ENCODE measurements around the gene TMEM119. TPM values are rescaled to one million over a fixed set of nuclear protein-coding genes. Genes with fewer than 3 reads are reported as not detected.
A peak's percentile ranks its signal among the peaks of the same experiment; 100 is the strongest.

Gene TMEM119
- total and polyA plus RNA-seq, 10 of the 15 experiments (the other 5 are each of a cell fraction or from before 2014, with no cell fraction given): 0.11 to 0.44 (median 0.19) TPM; not detected in 5

GRCh38 chr12:108562348-108563135, 35.3 kb downstream of the TMEM119 start, which contains the start of gene ISCU:
TSS of gene ISCU (plus strand) at chr12:108562596. CDS start at chr12:108562623, 27 bp downstream.
- intact Hi-C loops (cut with micrococcal nuclease; ENCODE audit: unreplicated experiment): loop anchor here (1.0 to 5.0 kb wide), 7 partner anchors 22 to 390 kb away; partner anchors contain the start of gene CORO1C
- peak within 1 kb of the TSS; percentile 89 for H3K4me3 ChIP-seq
- H3K27me3 ChIP-seq (replicated peaks in 1 of 2; ENCODE audit: control insufficient read depth in 2 of 2, insufficient read depth in 2 of 2, low read length in 1 of 2): no peaks in the 10 kb centered on the region
- peak; percentile 90 for DNase-seq (ENCODE audit: low read depth, low spot score)
- ChIA-PET CTCF (interaction anchor here (0.6 to 21.5 kb wide), 13 partner anchors 9 to 531 kb away, joined by 3 to 866 read pairs (median 5); partner anchors contain the start of gene SELPLG), RAD21 (ENCODE audit: unreplicated experiment) (interaction anchor here (0.6 to 23.0 kb wide), 12 partner anchors 8 to 388 kb away, joined by 3 to 633 read pairs (median 4); partner anchors contain the start of gene SELPLG), SMC1A (ENCODE audit: uncharacterized antibody, unreplicated experiment) (interaction anchor here (0.6 to 26.5 kb wide), 7 partner anchors 10 to 252 kb away, joined by 3 to 718 read pairs (median 9); partner anchors contain the start of gene SELPLG), POLR2A (interaction anchor here (0.6 to 12.2 kb wide), 15 partner anchors 10 to 129 kb away, joined by 3 to 211 read pairs (median 4); no protein-coding TSS in a partner anchor)
- H3K79me2 ChIP-seq (ENCODE audit: control insufficient read depth, insufficient read depth, low read length): peaks cover 80% of the 10 kb centered on the region
- no peaks in the 10 kb centered on the region for H3K9me3 ChIP-seq (replicated peaks; ENCODE audit: control insufficient read depth, insufficient read depth, low read length)
- H3K4me2 ChIP-seq (ENCODE audit: control insufficient read depth, insufficient read depth): peak within 1 kb of the TSS; percentile 92
- BruUV-seq (replicated peaks): no TSS peak
- under 1% methylated on average over 69 of the region's 72 CpGs for WGBS (ENCODE audit: insufficient coverage, insufficient replicate concordance, low lambda C conversion rate, missing lambda C conversion rate)
- peak; percentile 7 for FAIRE-seq
- peaks cover 42% of the 10 kb centered on the region for H3K4me1 ChIP-seq (ENCODE audit: control insufficient read depth, insufficient read depth, low read length)
- in situ Hi-C loops (cut with MboI): loop anchor here (5.0 kb wide), 1 partner anchor 390 kb away; no protein-coding TSS in a partner anchor
- peak within 1 kb of the TSS; percentile 99 for H3K9ac ChIP-seq (ENCODE audit: control insufficient read depth, insufficient read depth, low read length)
- H3K36me3 ChIP-seq (ENCODE audit: control insufficient read depth in 2 of 2, insufficient read depth in 2 of 2, low read length in 1 of 2): peaks cover 6 to 31% of the 10 kb centered on the region in 2 experiments
- H2AFZ ChIP-seq (ENCODE audit: control insufficient read depth, low read depth, low read length): peak within 1 kb of the TSS; percentile 72
- ATAC-seq: peak; percentile 66
- H4K20me1 ChIP-seq (ENCODE audit: control insufficient read depth, insufficient read depth): no peaks in the 10 kb centered on the region; the same call in 1 of the 2 replicates
- peak within 1 kb of the TSS; percentile 100 for H3K27ac ChIP-seq (ENCODE audit: control insufficient read depth, insufficient read depth)
- TF ChIP-seq CTCF (IDR thresholded peaks at IDR 0.05 in 2 of 3, conservative IDR thresholded peaks at IDR 0.05 in 1 of 3; ENCODE audit: control insufficient read depth in 2 of 3, extremely low read depth in 1 of 3, insufficient read depth in 1 of 3, low read depth in 3 of 3, low read length in 3 of 3) (no peak), NFYA (IDR thresholded peaks at IDR 0.05; ENCODE audit: borderline replicate concordance, low read depth, low read length) (no peak), MXI1 (IDR thresholded peaks at IDR 0.05; ENCODE audit: low read depth, low read length) (peak; percentile 64), ZNF622 (IDR thresholded peaks at IDR 0.05) (no peak), MAX (IDR thresholded peaks at IDR 0.05; ENCODE audit: low read depth, low read length) (peak; percentile 61), HDGF (IDR thresholded peaks at IDR 0.05) (peak; percentile 56), SRF (IDR thresholded peaks at IDR 0.05; ENCODE audit: low read depth in 2 of 2, low read length in 2 of 2) (peak in 1 of 2 experiments; percentile 48; a peak in 1 of 4 replicates), RELA (IDR thresholded peaks at IDR 0.05; ENCODE audit: borderline replicate concordance, partially characterized antibody) (peak; percentile 84), HCFC1 (IDR thresholded peaks at IDR 0.05; ENCODE audit: low read length) (peak; percentile 65), KDM1A (IDR thresholded peaks at IDR 0.05; ENCODE audit: borderline replicate concordance) (no peak), BACH1 (IDR thresholded peaks at IDR 0.05; ENCODE audit: borderline replicate concordance) (peak; percentile 81), RELB (IDR thresholded peaks at IDR 0.05; ENCODE audit: low read depth) (peak; percentile 83), HDAC2 (IDR thresholded peaks at IDR 0.05) (no peak), DPF2 (IDR thresholded peaks at IDR 0.05) (peak; percentile 17)
- TF ChIP-seq, protein P1, sequence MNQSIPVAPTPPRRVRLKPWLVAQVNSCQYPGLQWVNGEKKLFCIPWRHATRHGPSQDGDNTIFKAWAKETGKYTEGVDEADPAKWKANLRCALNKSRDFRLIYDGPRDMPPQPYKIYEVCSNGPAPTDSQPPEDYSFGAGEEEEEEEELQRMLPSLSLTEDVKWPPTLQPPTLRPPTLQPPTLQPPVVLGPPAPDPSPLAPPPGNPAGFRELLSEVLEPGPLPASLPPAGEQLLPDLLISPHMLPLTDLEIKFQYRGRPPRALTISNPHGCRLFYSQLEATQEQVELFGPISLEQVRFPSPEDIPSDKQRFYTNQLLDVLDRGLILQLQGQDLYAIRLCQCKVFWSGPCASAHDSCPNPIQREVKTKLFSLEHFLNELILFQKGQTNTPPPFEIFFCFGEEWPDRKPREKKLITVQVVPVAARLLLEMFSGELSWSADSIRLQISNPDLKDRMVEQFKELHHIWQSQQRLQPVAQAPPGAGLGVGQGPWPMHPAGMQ (IDR thresholded peaks at IDR 0.05; ENCODE audit: borderline replicate concordance): no peak
- TF ChIP-seq, protein P2, sequence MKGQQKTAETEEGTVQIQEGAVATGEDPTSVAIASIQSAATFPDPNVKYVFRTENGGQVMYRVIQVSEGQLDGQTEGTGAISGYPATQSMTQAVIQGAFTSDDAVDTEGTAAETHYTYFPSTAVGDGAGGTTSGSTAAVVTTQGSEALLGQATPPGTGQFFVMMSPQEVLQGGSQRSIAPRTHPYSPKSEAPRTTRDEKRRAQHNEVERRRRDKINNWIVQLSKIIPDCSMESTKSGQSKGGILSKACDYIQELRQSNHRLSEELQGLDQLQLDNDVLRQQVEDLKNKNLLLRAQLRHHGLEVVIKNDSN (IDR thresholded peaks at IDR 0.05; ENCODE audit: borderline replicate concordance, extremely low read length, insufficient read depth, low read depth, low read length): no peak

Measured in GM12878 (cell line).